HEK293 (cell line): ENCODE data around the gene CXorf65.

ENCODE experiments used
- FEZF1 ChIP-seq: fragments of 450-650 bp; formaldehyde crosslinking; IDR thresholded peaks from 2 replicates; pipeline ENCODE4 v1.5.1; 2016; ENCODE audit warnings: missing biosample characterization, missing genetic modification characterization
- GLIS1 ChIP-seq: fragments of 450-650 bp; formaldehyde crosslinking; IDR thresholded peaks from 2 replicates; pipeline ENCODE4 v1.5.1; 2016; ENCODE audit warnings: missing biosample characterization, missing genetic modification characterization
- KLF1 ChIP-seq: fragments of 450-650 bp; formaldehyde crosslinking; IDR thresholded peaks from 2 replicates; pipeline ENCODE4 v1.5.1; 2016; ENCODE audit warnings: missing biosample characterization, missing genetic modification characterization
- KLF10 ChIP-seq: fragments of 450-650 bp; IDR thresholded peaks from 2 replicates; pipeline ENCODE4 v1.5.1; 2018; ENCODE audit warnings: missing biosample characterization, mild to moderate bottlenecking, missing genetic modification characterization
- TRIM28 ChIP-seq: IDR thresholded peaks from 2 replicates; pipeline ENCODE4 v1.6.1; 2011; ENCODE audit warnings: low read length, control low read depth, borderline replicate concordance
- WT1 ChIP-seq: fragments of 450-650 bp; formaldehyde crosslinking; IDR thresholded peaks from 2 replicates; pipeline ENCODE4 v1.5.1; 2016; ENCODE audit warnings: missing biosample characterization, missing genetic modification characterization
- YY2 ChIP-seq: fragments of 450-650 bp; formaldehyde crosslinking; IDR thresholded peaks from 2 replicates; pipeline ENCODE4 v1.5.1; 2016; ENCODE audit warnings: missing biosample characterization, missing genetic modification characterization
- ZBTB11 ChIP-seq: fragments of 450-650 bp; formaldehyde crosslinking; conservative IDR thresholded peaks from 2 replicates; pipeline ENCODE4 v1.5.1; 2016; ENCODE audit warnings: low read depth, missing biosample characterization, missing genetic modification characterization
- ZEB2 ChIP-seq: fragments of 450-650 bp; formaldehyde crosslinking; IDR thresholded peaks from 2 replicates; pipeline ENCODE4 v1.5.1; 2016; ENCODE audit warnings: missing biosample characterization, missing genetic modification characterization
- ZNF133 ChIP-seq: fragments of 450-650 bp; formaldehyde crosslinking; IDR thresholded peaks from 2 replicates; pipeline ENCODE4 v1.5.1; 2016; ENCODE audit warnings: missing biosample characterization, missing genetic modification characterization
- ZNF302 ChIP-seq: fragments of 450-650 bp; formaldehyde crosslinking; IDR thresholded peaks from 2 replicates; pipeline ENCODE4 v1.5.1; 2016; ENCODE audit warnings: missing biosample characterization, missing genetic modification characterization, low read depth
- ZNF341 ChIP-seq: fragments of 450-650 bp; formaldehyde crosslinking; IDR thresholded peaks from 2 replicates; pipeline ENCODE4; 2016; ENCODE audit warnings: low read depth, missing biosample characterization, missing genetic modification characterization
- ZNF391 ChIP-seq: fragments of 450-650 bp; formaldehyde crosslinking; IDR thresholded peaks from 2 replicates; pipeline ENCODE4 v1.5.1; 2016; ENCODE audit warnings: low read depth, missing biosample characterization, missing genetic modification characterization, borderline replicate concordance
- ZNF549 ChIP-seq: fragments of 450-650 bp; IDR thresholded peaks from 2 replicates; pipeline ENCODE4 v1.5.1; 2018; ENCODE audit warnings: missing biosample characterization, missing genetic modification characterization, mild to moderate bottlenecking, inconsistent platforms, moderate library complexity
- ZNF596 ChIP-seq: fragments of 450-650 bp; IDR thresholded peaks from 2 replicates; pipeline ENCODE4 v1.5.0; 2018; ENCODE audit warnings: missing biosample characterization, mild to moderate bottlenecking, missing genetic modification characterization, moderate library complexity
- ZNF639 ChIP-seq: fragments of 450-650 bp; formaldehyde crosslinking; IDR thresholded peaks from 2 replicates; pipeline ENCODE4 v1.5.1; 2016; ENCODE audit warnings: missing biosample characterization, missing genetic modification characterization
- ZNF658 ChIP-seq: fragments of 450-650 bp; formaldehyde crosslinking; IDR thresholded peaks from 2 replicates; pipeline ENCODE4; 2016; ENCODE audit warnings: missing biosample characterization, missing genetic modification characterization
- ZNF677 ChIP-seq: fragments of 450-650 bp; IDR thresholded peaks from 2 replicates; pipeline ENCODE4 v1.5.0; 2018; ENCODE audit warnings: missing biosample characterization, mild to moderate bottlenecking, missing genetic modification characterization, moderate library complexity
- ZNF692 ChIP-seq: fragments of 450-650 bp; formaldehyde crosslinking; IDR thresholded peaks from 2 replicates; pipeline ENCODE4 v1.5.1; 2016; ENCODE audit warnings: missing biosample characterization, missing genetic modification characterization
- ZNF701 ChIP-seq: fragments of 450-650 bp; formaldehyde crosslinking; IDR thresholded peaks from 2 replicates; pipeline ENCODE4 v1.5.1; 2016; ENCODE audit warnings: missing biosample characterization, missing genetic modification characterization
- ZNF76 ChIP-seq: fragments of 450-650 bp; formaldehyde crosslinking; IDR thresholded peaks from 2 replicates; pipeline ENCODE4; 2016; ENCODE audit warnings: low read depth, missing biosample characterization, missing genetic modification characterization, borderline replicate concordance
- ZSCAN30 ChIP-seq: fragments of 450-650 bp; IDR thresholded peaks from 2 replicates; pipeline ENCODE4 v1.5.1; 2018; ENCODE audit warnings: missing biosample characterization, mild to moderate bottlenecking, missing genetic modification characterization, moderate library complexity
- TF ChIP-seq, protein P1 (sequence below): fragments of 450-650 bp; formaldehyde crosslinking; IDR thresholded peaks from 2 replicates; pipeline ENCODE4 v1.5.1; 2017; ENCODE audit warnings: missing biosample characterization, mild to moderate bottlenecking, missing genetic modification characterization, moderate library complexity
- TF ChIP-seq, protein P2 (sequence below): fragments of 450-650 bp; formaldehyde crosslinking; IDR thresholded peaks from 2 replicates; pipeline ENCODE4 v1.5.1; 2016; ENCODE audit warnings: missing biosample characterization, missing genetic modification characterization
- TF ChIP-seq, protein P3 (sequence below): fragments of 450-650 bp; formaldehyde crosslinking; IDR thresholded peaks from 2 replicates; pipeline ENCODE4 v1.5.1; 2016; ENCODE audit warnings: missing biosample characterization, missing genetic modification characterization
- TF ChIP-seq, protein P4 (sequence below): fragments of 450-650 bp; formaldehyde crosslinking; IDR thresholded peaks from 2 replicates; pipeline ENCODE4 v1.5.1; 2016; ENCODE audit warnings: missing biosample characterization, missing genetic modification characterization

Gene CXorf65

GRCh38 chrX:71067712-71068043 lies 38.9 kb downstream of the CXorf65 start (continued):
- TF ChIP-seq YY2 (tag by site-specific recombination), result 0 out of 2 replicates have a peak, but pooled peaks have one; percentile 36
- TF ChIP-seq ZSCAN30 (tag by site-specific recombination), result no peak
- no peak for TF ChIP-seq ZNF701 (tag by site-specific recombination)
- no peak for TF ChIP-seq ZNF341 (tag by site-specific recombination)
- TF ChIP-seq ZNF76 (tag by site-specific recombination), result 0 out of 2 replicates have a peak, but pooled peaks have one; percentile 6
- TF ChIP-seq FEZF1, result no peak
- TF ChIP-seq ZNF302 (tag by site-specific recombination), result no peak
- TF ChIP-seq ZEB2 (tag by site-specific recombination), result no peak
- TF ChIP-seq KLF1 (tag by site-specific recombination), result peak; percentile 49; the same call in 1 of the 2 replicates
- TF ChIP-seq ZNF692 (tag by site-specific recombination), result no peak
- no peak for TF ChIP-seq ZNF391
- TF ChIP-seq WT1 (tag by site-specific recombination), result no peak
- no peak; the same call in 1 of the 2 replicates for TF ChIP-seq GLIS1 (tag by site-specific recombination)
- TF ChIP-seq, protein P1, sequence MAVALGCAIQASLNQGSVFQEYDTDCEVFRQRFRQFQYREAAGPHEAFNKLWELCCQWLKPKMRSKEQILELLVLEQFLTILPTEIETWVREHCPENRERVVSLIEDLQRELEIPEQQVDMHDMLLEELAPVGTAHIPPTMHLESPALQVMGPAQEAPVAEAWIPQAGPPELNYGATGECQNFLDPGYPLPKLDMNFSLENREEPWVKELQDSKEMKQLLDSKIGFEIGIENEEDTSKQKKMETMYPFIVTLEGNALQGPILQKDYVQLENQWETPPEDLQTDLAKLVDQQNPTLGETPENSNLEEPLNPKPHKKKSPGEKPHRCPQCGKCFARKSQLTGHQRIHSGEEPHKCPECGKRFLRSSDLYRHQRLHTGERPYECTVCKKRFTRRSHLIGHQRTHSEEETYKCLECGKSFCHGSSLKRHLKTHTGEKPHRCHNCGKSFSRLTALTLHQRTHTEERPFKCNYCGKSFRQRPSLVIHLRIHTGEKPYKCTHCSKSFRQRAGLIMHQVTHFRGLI (tag by site-specific recombination), result no peak
- TF ChIP-seq ZNF133 (tag by site-specific recombination), result no peak
- no peak for TF ChIP-seq TRIM28
- TF ChIP-seq ZNF677 (tag by site-specific recombination), result no peak
- TF ChIP-seq, protein P2, sequence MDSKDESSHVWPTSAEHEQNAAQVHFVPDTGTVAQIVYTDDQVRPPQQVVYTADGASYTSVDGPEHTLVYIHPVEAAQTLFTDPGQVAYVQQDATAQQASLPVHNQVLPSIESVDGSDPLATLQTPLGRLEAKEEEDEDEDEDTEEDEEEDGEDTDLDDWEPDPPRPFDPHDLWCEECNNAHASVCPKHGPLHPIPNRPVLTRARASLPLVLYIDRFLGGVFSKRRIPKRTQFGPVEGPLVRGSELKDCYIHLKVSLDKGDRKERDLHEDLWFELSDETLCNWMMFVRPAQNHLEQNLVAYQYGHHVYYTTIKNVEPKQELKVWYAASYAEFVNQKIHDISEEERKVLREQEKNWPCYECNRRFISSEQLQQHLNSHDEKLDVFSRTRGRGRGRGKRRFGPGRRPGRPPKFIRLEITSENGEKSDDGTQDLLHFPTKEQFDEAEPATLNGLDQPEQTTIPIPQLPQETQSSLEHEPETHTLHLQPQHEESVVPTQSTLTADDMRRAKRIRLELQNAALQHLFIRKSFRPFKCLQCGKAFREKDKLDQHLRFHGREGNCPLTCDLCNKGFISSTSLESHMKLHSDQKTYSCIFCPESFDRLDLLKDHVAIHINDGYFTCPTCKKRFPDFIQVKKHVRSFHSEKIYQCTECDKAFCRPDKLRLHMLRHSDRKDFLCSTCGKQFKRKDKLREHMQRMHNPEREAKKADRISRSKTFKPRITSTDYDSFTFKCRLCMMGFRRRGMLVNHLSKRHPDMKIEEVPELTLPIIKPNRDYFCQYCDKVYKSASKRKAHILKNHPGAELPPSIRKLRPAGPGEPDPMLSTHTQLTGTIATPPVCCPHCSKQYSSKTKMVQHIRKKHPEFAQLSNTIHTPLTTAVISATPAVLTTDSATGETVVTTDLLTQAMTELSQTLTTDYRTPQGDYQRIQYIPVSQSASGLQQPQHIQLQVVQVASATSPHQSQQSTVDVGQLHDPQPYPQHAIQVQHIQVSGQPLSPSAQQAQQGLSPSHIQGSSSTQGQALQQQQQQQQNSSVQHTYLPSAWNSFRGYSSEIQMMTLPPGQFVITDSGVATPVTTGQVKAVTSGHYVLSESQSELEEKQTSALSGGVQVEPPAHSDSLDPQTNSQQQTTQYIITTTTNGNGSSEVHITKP (tag by site-specific recombination), result peak; percentile 64
- TF ChIP-seq ZNF596, result no peak
- TF ChIP-seq ZNF549 (tag by site-specific recombination), result no peak
- TF ChIP-seq ZBTB11 (tag by site-specific recombination), result no peak
- no peak for TF ChIP-seq ZNF658 (tag by site-specific recombination)
- no peak for TF ChIP-seq ZNF639
- no peak for TF ChIP-seq KLF10 (tag by site-specific recombination)
- TF ChIP-seq, protein P3, sequence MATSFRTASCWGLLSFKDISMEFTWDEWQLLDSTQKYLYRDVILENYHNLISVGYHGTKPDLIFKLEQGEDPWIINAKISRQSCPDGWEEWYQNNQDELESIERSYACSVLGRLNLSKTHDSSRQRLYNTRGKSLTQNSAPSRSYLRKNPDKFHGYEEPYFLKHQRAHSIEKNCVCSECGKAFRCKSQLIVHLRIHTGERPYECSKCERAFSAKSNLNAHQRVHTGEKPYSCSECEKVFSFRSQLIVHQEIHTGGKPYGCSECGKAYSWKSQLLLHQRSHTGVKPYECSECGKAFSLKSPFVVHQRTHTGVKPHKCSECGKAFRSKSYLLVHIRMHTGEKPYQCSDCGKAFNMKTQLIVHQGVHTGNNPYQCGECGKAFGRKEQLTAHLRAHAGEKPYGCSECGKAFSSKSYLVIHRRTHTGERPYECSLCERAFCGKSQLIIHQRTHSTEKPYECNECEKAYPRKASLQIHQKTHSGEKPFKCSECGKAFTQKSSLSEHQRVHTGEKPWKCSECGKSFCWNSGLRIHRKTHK (tag by site-specific recombination), result no peak
- TF ChIP-seq, protein P4, sequence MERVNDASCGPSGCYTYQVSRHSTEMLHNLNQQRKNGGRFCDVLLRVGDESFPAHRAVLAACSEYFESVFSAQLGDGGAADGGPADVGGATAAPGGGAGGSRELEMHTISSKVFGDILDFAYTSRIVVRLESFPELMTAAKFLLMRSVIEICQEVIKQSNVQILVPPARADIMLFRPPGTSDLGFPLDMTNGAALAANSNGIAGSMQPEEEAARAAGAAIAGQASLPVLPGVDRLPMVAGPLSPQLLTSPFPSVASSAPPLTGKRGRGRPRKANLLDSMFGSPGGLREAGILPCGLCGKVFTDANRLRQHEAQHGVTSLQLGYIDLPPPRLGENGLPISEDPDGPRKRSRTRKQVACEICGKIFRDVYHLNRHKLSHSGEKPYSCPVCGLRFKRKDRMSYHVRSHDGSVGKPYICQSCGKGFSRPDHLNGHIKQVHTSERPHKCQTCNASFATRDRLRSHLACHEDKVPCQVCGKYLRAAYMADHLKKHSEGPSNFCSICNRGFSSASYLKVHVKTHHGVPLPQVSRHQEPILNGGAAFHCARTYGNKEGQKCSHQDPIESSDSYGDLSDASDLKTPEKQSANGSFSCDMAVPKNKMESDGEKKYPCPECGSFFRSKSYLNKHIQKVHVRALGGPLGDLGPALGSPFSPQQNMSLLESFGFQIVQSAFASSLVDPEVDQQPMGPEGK, result no peak
